ENCODE measurements around the gene ARSG.

The ARSG gene

DNA sequence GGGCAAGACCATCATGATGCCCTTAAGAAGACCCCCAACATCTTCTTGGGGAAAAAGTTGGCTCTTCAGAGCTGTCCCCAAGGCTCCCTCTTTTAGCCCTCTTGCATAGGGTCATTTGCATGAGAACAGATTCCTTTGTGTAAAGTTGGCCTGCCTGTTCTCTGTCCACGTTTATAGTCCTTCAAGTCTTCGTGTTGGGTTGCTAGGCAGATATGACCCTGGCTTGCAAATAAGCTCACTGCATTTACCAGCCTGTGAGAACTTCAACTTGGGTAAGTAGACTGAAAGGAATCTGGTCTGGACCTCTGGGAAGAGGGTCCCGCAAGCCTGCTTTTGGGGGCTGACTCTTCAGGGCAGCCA lies 2.9 kb downstream of the ARSG start:
- DNase-seq (ENCODE audit: low read depth) = no peak
- TF ChIP-seq, protein P1, sequence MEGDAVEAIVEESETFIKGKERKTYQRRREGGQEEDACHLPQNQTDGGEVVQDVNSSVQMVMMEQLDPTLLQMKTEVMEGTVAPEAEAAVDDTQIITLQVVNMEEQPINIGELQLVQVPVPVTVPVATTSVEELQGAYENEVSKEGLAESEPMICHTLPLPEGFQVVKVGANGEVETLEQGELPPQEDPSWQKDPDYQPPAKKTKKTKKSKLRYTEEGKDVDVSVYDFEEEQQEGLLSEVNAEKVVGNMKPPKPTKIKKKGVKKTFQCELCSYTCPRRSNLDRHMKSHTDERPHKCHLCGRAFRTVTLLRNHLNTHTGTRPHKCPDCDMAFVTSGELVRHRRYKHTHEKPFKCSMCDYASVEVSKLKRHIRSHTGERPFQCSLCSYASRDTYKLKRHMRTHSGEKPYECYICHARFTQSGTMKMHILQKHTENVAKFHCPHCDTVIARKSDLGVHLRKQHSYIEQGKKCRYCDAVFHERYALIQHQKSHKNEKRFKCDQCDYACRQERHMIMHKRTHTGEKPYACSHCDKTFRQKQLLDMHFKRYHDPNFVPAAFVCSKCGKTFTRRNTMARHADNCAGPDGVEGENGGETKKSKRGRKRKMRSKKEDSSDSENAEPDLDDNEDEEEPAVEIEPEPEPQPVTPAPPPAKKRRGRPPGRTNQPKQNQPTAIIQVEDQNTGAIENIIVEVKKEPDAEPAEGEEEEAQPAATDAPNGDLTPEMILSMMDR (IDR thresholded peaks at IDR 0.05; ENCODE audit: low read depth, low read length, missing control alignments) = no peak

DNA sequence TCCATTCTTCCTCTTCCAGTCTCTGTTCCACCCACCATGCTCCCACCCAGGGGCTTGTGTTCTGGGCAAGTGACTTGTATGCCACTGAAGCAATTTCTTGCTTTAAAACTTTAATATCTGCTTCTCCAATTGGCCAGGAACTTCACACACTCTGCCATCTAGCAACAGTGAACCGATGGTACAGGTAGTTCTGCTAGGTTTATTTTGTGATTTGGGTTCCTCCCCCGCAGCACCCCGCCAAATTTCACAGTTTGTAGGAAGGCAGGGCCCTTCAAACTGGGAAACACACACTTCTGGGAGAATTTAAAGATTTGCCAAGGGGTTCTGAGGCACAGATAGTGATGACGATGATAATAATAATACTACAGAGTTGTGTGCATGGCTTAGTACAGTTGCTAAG lies 3.3 kb downstream of the ARSG start:
- TF ChIP-seq, protein P1 (IDR thresholded peaks at IDR 0.05; ENCODE audit: low read depth, low read length, missing control alignments) = no peak
- no peak overlapping the region for H3K4me3 ChIP-seq (ENCODE audit: low read depth, low read length)
- no peak for DNase-seq (ENCODE audit: low read depth)

More for the DNA sequence above, 2.9 kb downstream of the ARSG start:
- H3K4me3 ChIP-seq (ENCODE audit: low read depth, low read length) = no peak overlapping the region

GRCh38 chr17:68295086-68295485 lies 3.8 kb downstream of the ARSG start:
- TF ChIP-seq, protein P1 (IDR thresholded peaks at IDR 0.05; ENCODE audit: low read depth, low read length, missing control alignments) = no peak
- DNase-seq (ENCODE audit: low read depth) = no peak

DNA sequence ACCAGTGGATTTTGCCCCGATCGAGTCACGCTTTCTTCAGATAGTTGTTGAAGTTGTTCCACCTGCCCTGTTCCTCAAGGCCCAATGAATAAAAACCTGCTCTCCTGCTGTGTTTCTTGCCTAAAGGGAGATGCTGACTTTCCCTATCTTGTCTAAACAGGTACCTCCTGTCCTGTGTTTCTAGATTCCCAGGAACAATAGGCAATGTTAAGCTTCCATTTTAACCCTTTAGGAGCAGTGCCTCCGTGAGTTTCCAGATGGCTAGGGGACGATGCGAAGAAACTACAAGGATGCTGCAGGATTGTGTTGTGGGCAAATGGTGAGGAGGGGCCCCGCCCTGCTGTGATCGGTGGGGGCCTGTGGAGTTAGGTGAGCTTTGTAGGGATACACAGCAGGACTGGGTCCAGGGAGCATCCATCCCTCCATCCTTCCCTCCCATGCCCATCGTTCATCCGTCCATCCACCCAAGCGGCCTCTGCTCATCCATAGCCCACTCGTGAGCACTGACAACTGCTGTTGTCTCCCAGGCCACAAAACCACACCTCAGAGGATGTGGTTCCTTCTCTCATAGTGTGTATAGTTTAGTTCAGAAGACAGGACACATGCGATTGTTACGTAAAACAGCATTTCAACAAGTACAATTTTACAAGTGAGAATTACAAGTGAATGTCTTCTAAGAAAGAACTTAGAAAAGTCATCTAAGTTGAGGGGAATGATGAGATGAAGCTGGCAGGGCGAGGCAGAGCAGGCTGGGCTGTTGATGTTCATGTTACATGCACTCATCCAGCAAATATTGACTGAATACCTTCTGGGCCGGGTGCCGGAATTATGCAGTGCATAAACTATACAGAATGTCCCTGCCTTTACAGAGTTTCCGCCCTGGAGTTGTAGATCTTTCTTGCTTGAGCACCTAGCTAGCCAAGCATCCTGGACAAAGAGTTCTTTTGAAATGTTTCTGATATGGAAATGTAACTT lies 5.2 kb downstream of the ARSG start:
- DNase-seq (ENCODE audit: low read depth) = no peak
- H3K4me3 ChIP-seq (ENCODE audit: low read depth, low read length) = no peak overlapping the region
- TF ChIP-seq, protein P1 (IDR thresholded peaks at IDR 0.05; ENCODE audit: low read depth, low read length, missing control alignments) = no peak

More at GRCh38 chr17:68295086-68295485, 3.8 kb downstream of the ARSG start:
- H3K4me3 ChIP-seq (ENCODE audit: low read depth, low read length) = no peak overlapping the region

- DNase-seq (ENCODE audit: low read depth) = no peak
- TF ChIP-seq, protein P1 (IDR thresholded peaks at IDR 0.05; ENCODE audit: low read depth, low read length, missing control alignments) = no peak
- H3K4me3 ChIP-seq (ENCODE audit: low read depth, low read length) = no peak overlapping the region
These were observed 5.9 kb downstream of the ARSG start for GRCh38 chr17:68297195-68297594.

GRCh38 chr17:68298601-68299000 lies 7.3 kb downstream of the ARSG start:
- no peak overlapping the region for H3K4me3 ChIP-seq (ENCODE audit: low read depth, low read length)
- TF ChIP-seq, protein P1 (IDR thresholded peaks at IDR 0.05; ENCODE audit: low read depth, low read length, missing control alignments) = no peak
- DNase-seq (ENCODE audit: low read depth) = no peak

Measured in GM12864 (cell line).